Smooth muscle cell (in vitro differentiated cells): Measurements from ENCODE around the gene NINJ2. TPM values are rescaled to one million over a fixed set of nuclear protein-coding genes. Genes with fewer than 3 reads are reported as not detected.

ENCODE experiments used
- DNase-seq: peaks from one replicate; lab custom pipeline; 2025; ENCODE audit not compliant: unreplicated experiment; lab: John Stamatoyannopoulos, UW
- H2AFZ ChIP-seq: fragments of 200-600 bp; sonication (generic); 2 replicates; pipeline ENCODE4 v1.6.0; 2016; ENCODE audit warnings: antibody characterized with exemption, low read depth, mild to moderate bottlenecking
- H3F3A ChIP-seq: fragments of 200-600 bp; sonication (generic); 2 replicates; pipeline ENCODE4 v1.6.0; 2017; ENCODE audit warnings: antibody characterized with exemption, low read depth
- H3K27ac ChIP-seq: fragments of 200-600 bp; sonication (generic); 2 replicates; pipeline ENCODE4 v1.5.1; 2016; ENCODE audit warnings: low read depth, mild to moderate bottlenecking
- H3K27me3 ChIP-seq: fragments of 200-600 bp; sonication (generic); 2 replicates; pipeline ENCODE4 v1.6.1; 2016; ENCODE audit warnings: low read depth, mild to moderate bottlenecking
- H3K36me3 ChIP-seq: fragments of 200-600 bp; sonication (generic); 2 replicates; pipeline ENCODE4 v1.5.1; 2016; ENCODE audit warnings: low read depth
- H3K4me1 ChIP-seq: fragments of 200-600 bp; sonication (generic); 2 replicates; pipeline ENCODE4 v1.5.1; 2016; ENCODE audit warnings: low read depth
- H3K4me2 ChIP-seq: fragments of 200-600 bp; sonication (generic); 2 replicates; pipeline ENCODE4 v1.6.0; 2016; ENCODE audit warnings: mild to moderate bottlenecking
- H3K4me3 ChIP-seq: fragments of 200-600 bp; sonication (generic); 2 replicates; pipeline ENCODE4 v1.5.1; 2016; ENCODE audit warnings: mild to moderate bottlenecking
- H3K79me2 ChIP-seq: fragments of 200-600 bp; sonication (generic); 2 replicates; pipeline ENCODE4 v1.6.0; 2016; ENCODE audit warnings: low read depth, mild to moderate bottlenecking
- H3K9ac ChIP-seq: fragments of 200-600 bp; sonication (generic); 2 replicates; pipeline ENCODE4 v1.6.0; 2016; ENCODE audit warnings: low read depth
- H3K9me3 ChIP-seq: fragments of 200-600 bp; sonication (generic); replicated peaks from 2 replicates; pipeline ENCODE4 v1.5.1; 2016; ENCODE audit warnings: low read depth
- H4K20me1 ChIP-seq: fragments of 200-600 bp; sonication (generic); 2 replicates; pipeline ENCODE4 v1.6.0; 2016; ENCODE audit warnings: low read depth
- CTCF ChIP-seq: fragments of 200-600 bp; sonication (generic); IDR thresholded peaks from 2 replicates; pipeline ENCODE4 v1.5.1; 2017; ENCODE audit warnings: borderline replicate concordance, mild to moderate bottlenecking, antibody characterized with exemption; ENCODE audit not compliant: insufficient read depth, poor library complexity, severe bottlenecking
- WGBS: methylation state at CpG from one replicate; pipeline ENCODE4 v1.1.7; 2016; ENCODE audit warnings: low lambda C conversion rate; 5-methylcytosine and 5-hydroxymethylcytosine counted together
- polyA plus RNA-seq: library from polyadenylated mRNA; unstranded; fragments of >200 nt; fragmentation: Nextera tagmentation; extraction: Ambion mirVana; gene quantifications from 2 replicates; pipeline ENCODE4 v1.2.1, GENCODE V29; 2016
- total RNA-seq: library from RNA; depleted of rRNA; stranded (reverse); fragments of >200 nt; gene quantifications from 2 replicates; pipeline ENCODE4 v1.2.3, GENCODE V29; 2014

NINJ2 gene
- total and polyA plus RNA-seq, 2 experiments from 2014 or later: 4.2 to 12.1 TPM

- Histone ChIP-seq H4K20me1 (no peaks in the 10 kb centered on the region), H3K4me1 (peaks cover 20% of the 10 kb centered on the region), H3K9ac (no peak overlapping the region), H3K36me3 (no peaks in the 10 kb centered on the region), H2AFZ (no peak overlapping the region), H3K4me2 (no peak overlapping the region), H3K27ac (no peak overlapping the region), H3K4me3 (no peak overlapping the region), H3K9me3 (no peaks in the 10 kb centered on the region), H3K79me2 (no peaks in the 10 kb centered on the region), H3K27me3 (no peaks in the 10 kb centered on the region), H3F3A (no peaks in the 10 kb centered on the region)
- 97% methylated on average over 7 of the region's 8 CpGs for WGBS
- no peak for DNase-seq
- no peak for TF ChIP-seq CTCF
Observed at GRCh38 chr12:544142-544541, 119.1 kb downstream of the NINJ2 start.

- Histone ChIP-seq H3K9me3 (no peaks in the 10 kb centered on the region), H3K9ac (no peak overlapping the region), H3K27ac (no peak overlapping the region), H3K36me3 (no peaks in the 10 kb centered on the region), H3K4me2 (no peak overlapping the region), H3F3A (no peaks in the 10 kb centered on the region), H2AFZ (no peak overlapping the region), H3K27me3 (no peaks in the 10 kb centered on the region), H3K4me3 (no peak overlapping the region), H3K4me1 (peaks cover 20% of the 10 kb centered on the region), H3K79me2 (no peaks in the 10 kb centered on the region), H4K20me1 (no peaks in the 10 kb centered on the region)
- DNase-seq: no peak
- 97% methylated on average over 9 of the region's 9 CpGs for WGBS
- TF ChIP-seq CTCF: no peak
Observed at GRCh38 chr12:543114-543451, 120.2 kb downstream of the NINJ2 start.

- Histone ChIP-seq H3K9ac (no peak overlapping the region), H3K4me2 (peak overlapping the region; percentile 57), H3F3A (no peaks in the 10 kb centered on the region), H3K36me3 (no peaks in the 10 kb centered on the region), H3K9me3 (no peaks in the 10 kb centered on the region), H3K79me2 (no peaks in the 10 kb centered on the region), H3K27ac (no peak overlapping the region), H3K4me1 (peaks cover 20% of the 10 kb centered on the region), H3K27me3 (no peaks in the 10 kb centered on the region), H4K20me1 (no peaks in the 10 kb centered on the region), H3K4me3 (no peak overlapping the region), H2AFZ (no peak overlapping the region)
- TF ChIP-seq CTCF: no peak
- no peak for DNase-seq
- WGBS: 54% methylated on average over 8 of the region's 8 CpGs
Observed at GRCh38 chr12:542395-543113, 120.7 kb downstream of the NINJ2 start.
